Amniotic stem cell (primary cell): ENCODE data around the gene MMEL1.
"Not testable (repeated sequence)": the region's sequence is repeated elsewhere in the genome, so short reads cannot be mapped to it uniquely, and the experiment has no call there.

Experiments used
- DNase-seq: peaks from one replicate; lab custom pipeline; 2025; lab: John Stamatoyannopoulos, UW

MMEL1 gene

GRCh38 chr1:2590233-2591141 is 42.3 kb downstream of the MMEL1 start:
- DNase-seq, result no peak

GRCh38 chr1:2589431-2590232 is 43.2 kb downstream of the MMEL1 start:
- DNase-seq, result no peak

GRCh38 chr1:2588661-2589430 is 44.0 kb downstream of the MMEL1 start:
- DNase-seq, result no peak

- DNase-seq, result no peak
Measured at GRCh38 chr1:2587860-2588571, 44.8 kb downstream of the MMEL1 start.

- DNase-seq, result no peak
Measured at GRCh38 chr1:2587071-2587859, 45.6 kb downstream of the MMEL1 start.

- peak; percentile 98 for DNase-seq
Measured at GRCh38 chr1:2586154-2587070, 46.4 kb downstream of the MMEL1 start, which contains the start of gene PRXL2B. PRXL2B (plus strand) TSS chr1:2586777; CDS start chr1:2586886, 109 bp downstream.

- no peak for DNase-seq
Measured at GRCh38 chr1:2585318-2586092, 47.3 kb downstream of the MMEL1 start.

- DNase-seq, result no peak
Measured at GRCh38 chr1:2584686-2585317, 48.0 kb downstream of the MMEL1 start.

- DNase-seq, result no peak
Measured at GRCh38 chr1:2583871-2584351, 48.9 kb downstream of the MMEL1 start.

GRCh38 chr1:2583331-2583791 is 49.5 kb downstream of the MMEL1 start:
- DNase-seq, result no peak

- DNase-seq, result no peak
Measured at GRCh38 chr1:2582391-2582790, 50.4 kb downstream of the MMEL1 start.

GRCh38 chr1:2580691-2581090 is 52.1 kb downstream of the MMEL1 start:
- DNase-seq, result no peak

- DNase-seq, result no peak
Measured at GRCh38 chr1:2578758-2579118, 54.1 kb downstream of the MMEL1 start.

- DNase-seq, result not testable (repeated sequence)
Measured at GRCh38 chr1:2577565-2578075, 55.2 kb downstream of the MMEL1 start.

- no peak for DNase-seq
Measured at GRCh38 chr1:2575801-2576663, 56.8 kb downstream of the MMEL1 start.

GRCh38 chr1:2574350-2574749 is 58.5 kb downstream of the MMEL1 start:
- no peak for DNase-seq
